Caco-2 (cell line): ENCODE measurements around the gene MED8. TPM values are rescaled to one million over a fixed set of nuclear protein-coding genes. Genes with fewer than 3 reads are reported as not detected.

Experiments used
- BruUV-seq: library from RNA; stranded (reverse); fragments of 400-500 nt; replicated peaks from 2 replicates; lab custom pipeline; 2021; lab: Mats Ljungman, UMichigan
- CTCF ChIA-PET: fragments of 300-600 bp; sonication (Branson Sonifier 250); formaldehyde crosslinking; loops from one replicate; lab custom pipeline; 2022; ENCODE audit warnings: antibody characterized with exemption; lab: Charles Lee
- POLR2A ChIA-PET: fragments of 300-600 bp; sonication (Branson Sonifier 250); formaldehyde crosslinking; loops from one replicate; lab custom pipeline; 2022; ENCODE audit warnings: antibody characterized with exemption; lab: Charles Lee
- DNase-seq, 2 experiments: peaks; one replicate each; pipeline versions ENCODE4 v3.0.0 to v3.0.0-alpha.2; 2020 to 2022
- H3K27me3 ChIP-seq: replicated peaks from 2 replicates; pipeline ENCODE4 v1.6.0; 2011; ENCODE audit warnings: low read length; ENCODE audit not compliant: control insufficient read depth, insufficient read depth
- H3K36me3 ChIP-seq: 2 replicates; pipeline ENCODE4 v1.5.1; 2011; ENCODE audit warnings: low read length; ENCODE audit not compliant: control insufficient read depth, insufficient read depth
- H3K4me1 ChIP-seq: fragments of 250-450 bp; sonication (Bioruptor Pico); 2 replicates; pipeline ENCODE4 v1.5.1; 2020; ENCODE audit warnings: mild to moderate bottlenecking
- H3K4me3 ChIP-seq: 2 replicates; pipeline ENCODE4 v1.5.1; 2011; ENCODE audit warnings: low read depth, mild to moderate bottlenecking, control low read depth, low read length
- H3K9me3 ChIP-seq: fragments of 250-450 bp; sonication (Bioruptor Pico); 2 replicates; pipeline ENCODE4 v1.5.1; 2020; ENCODE audit warnings: mild to moderate bottlenecking, moderate library complexity
- H3K27ac Mint-ChIP-seq: one replicate; pipeline ENCODE4 v1.8.0; 2022; ENCODE audit warnings: mixed read lengths; ENCODE audit not compliant: unreplicated experiment
- H3K27me3 Mint-ChIP-seq: one replicate; pipeline ENCODE4 v1.8.0; 2022; ENCODE audit warnings: mixed read lengths; ENCODE audit not compliant: insufficient read depth, unreplicated experiment
- H3K36me3 Mint-ChIP-seq: one replicate; pipeline ENCODE4 v1.8.0; 2022; ENCODE audit warnings: mild to moderate bottlenecking, mixed read lengths; ENCODE audit not compliant: insufficient read depth, unreplicated experiment
- H3K4me1 Mint-ChIP-seq: one replicate; pipeline ENCODE4 v1.8.0; 2022; ENCODE audit warnings: low read depth, mixed read lengths; ENCODE audit not compliant: unreplicated experiment
- H3K4me3 Mint-ChIP-seq: one replicate; pipeline ENCODE4 v1.8.0; 2022; ENCODE audit warnings: mild to moderate bottlenecking, moderate library complexity, mixed read lengths; ENCODE audit not compliant: unreplicated experiment
- H3K9me3 Mint-ChIP-seq: one replicate; pipeline ENCODE4 v1.8.0; 2022; ENCODE audit warnings: mixed read lengths; ENCODE audit not compliant: unreplicated experiment
- intact Hi-C: fragments of 100-400 bp; cut with micrococcal nuclease; formaldehyde crosslinking; loops from one replicate; pipeline ENCODE4 v1.10.0; 2022; ENCODE audit not compliant: unreplicated experiment
- total RNA-seq: library from RNA; stranded (reverse); gene quantifications from 2 replicates; pipeline ENCODE4 v1.2.3, GENCODE V29; 2022
- TF ChIP-seq, protein P1 (sequence below), 2 experiments: fragments of 200-600 bp in 1 of 2; IDR thresholded peaks; 1 replicate in 1 of 2; 2 replicates in 1 of 2; pipeline versions ENCODE4 v1.5.1 to v1.8.0; 2011 to 2022; ENCODE audit warnings: antibody characterized with exemption in 1 of 2, control low read depth in 1 of 2, inconsistent platforms in 1 of 2, low read depth in 1 of 2, low read length in 1 of 2, mild to moderate bottlenecking in 1 of 2, moderate library complexity in 1 of 2; ENCODE audit not compliant: insufficient read depth in 1 of 2, severe bottlenecking in 1 of 2, unreplicated experiment in 1 of 2

MED8 gene
- total RNA-seq, 1 experiment from 2014 or later, result 35.8 TPM

GRCh38 chr1:43422995-43423671 is 33.5 kb upstream of the MED8 start:
- TF ChIP-seq, protein P1, sequence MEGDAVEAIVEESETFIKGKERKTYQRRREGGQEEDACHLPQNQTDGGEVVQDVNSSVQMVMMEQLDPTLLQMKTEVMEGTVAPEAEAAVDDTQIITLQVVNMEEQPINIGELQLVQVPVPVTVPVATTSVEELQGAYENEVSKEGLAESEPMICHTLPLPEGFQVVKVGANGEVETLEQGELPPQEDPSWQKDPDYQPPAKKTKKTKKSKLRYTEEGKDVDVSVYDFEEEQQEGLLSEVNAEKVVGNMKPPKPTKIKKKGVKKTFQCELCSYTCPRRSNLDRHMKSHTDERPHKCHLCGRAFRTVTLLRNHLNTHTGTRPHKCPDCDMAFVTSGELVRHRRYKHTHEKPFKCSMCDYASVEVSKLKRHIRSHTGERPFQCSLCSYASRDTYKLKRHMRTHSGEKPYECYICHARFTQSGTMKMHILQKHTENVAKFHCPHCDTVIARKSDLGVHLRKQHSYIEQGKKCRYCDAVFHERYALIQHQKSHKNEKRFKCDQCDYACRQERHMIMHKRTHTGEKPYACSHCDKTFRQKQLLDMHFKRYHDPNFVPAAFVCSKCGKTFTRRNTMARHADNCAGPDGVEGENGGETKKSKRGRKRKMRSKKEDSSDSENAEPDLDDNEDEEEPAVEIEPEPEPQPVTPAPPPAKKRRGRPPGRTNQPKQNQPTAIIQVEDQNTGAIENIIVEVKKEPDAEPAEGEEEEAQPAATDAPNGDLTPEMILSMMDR (IDR thresholded peaks at IDR 0.05; ENCODE audit: insufficient read depth in 1 of 2, low read depth in 1 of 2, low read length in 1 of 2, severe bottlenecking in 1 of 2, unreplicated experiment in 1 of 2), result no peak
- H3K9me3 ChIP-seq, result no peaks in the 10 kb centered on the region
- ChIA-PET CTCF (no interaction called here), POLR2A (no interaction called here)
- Mint-ChIP-seq H3K27me3 (no peaks in the 10 kb centered on the region), H3K36me3 (peaks cover 5% of the 10 kb centered on the region), H3K4me1 (no peaks in the 10 kb centered on the region), H3K4me3 (no peak overlapping the region), H3K9me3 (no peaks in the 10 kb centered on the region), H3K27ac (no peak overlapping the region)
- H3K27me3 ChIP-seq, result no peaks in the 10 kb centered on the region
- BruUV-seq, result no TSS peak
- DNase-seq, result no peak
- peaks cover 2% of the 10 kb centered on the region for H3K36me3 ChIP-seq
- H3K4me1 ChIP-seq, result no peaks in the 10 kb centered on the region
- H3K4me3 ChIP-seq, result no peak overlapping the region
- intact Hi-C loops, result no loop called here

DNA sequence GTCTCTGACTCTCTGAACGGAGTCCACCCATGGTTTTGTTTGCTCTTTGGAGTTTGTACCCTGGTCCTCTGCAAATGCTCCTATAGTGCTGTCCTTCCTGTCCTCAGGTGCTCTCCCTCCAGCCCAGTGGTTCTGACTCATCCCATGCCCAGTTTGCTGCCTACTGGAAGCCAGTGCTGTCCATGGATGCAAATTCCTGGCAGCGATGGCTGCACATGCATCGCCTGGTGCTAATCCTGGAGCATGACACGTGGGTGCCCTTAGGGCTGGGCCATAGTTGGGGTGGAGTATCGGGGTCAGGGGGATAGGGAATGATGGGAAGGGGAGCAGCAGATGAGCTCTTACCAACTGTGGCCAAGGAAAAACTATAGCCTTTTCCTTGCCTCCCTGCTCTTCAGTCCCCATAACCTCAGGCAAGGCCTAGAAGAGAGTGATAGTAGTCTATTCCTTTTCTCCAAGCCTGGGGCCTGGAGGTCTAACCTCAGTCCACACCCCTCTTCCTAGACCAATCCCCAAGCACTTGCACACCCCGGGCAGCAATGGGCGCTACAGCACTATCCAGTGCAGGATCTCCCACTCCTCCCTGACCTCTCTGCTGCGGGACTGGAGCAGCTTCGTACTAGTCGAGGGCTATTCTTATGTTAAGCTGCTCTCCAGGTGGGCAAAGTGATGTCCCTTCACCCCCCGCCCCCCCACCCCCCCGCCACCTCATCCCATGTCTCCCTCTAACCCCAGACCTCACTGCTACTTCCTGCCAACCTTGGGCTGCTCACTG is 32.6 kb upstream of the MED8 start:
- H3K27ac Mint-ChIP-seq, result no peak overlapping the region
- no peak overlapping the region for H3K4me3 ChIP-seq
- H3K27me3 Mint-ChIP-seq, result no peaks in the 10 kb centered on the region
- CTCF ChIA-PET, result no interaction called here
- no peaks in the 10 kb centered on the region for H3K27me3 ChIP-seq
- H3K4me1 ChIP-seq, result no peaks in the 10 kb centered on the region
- no peak for DNase-seq
- intact Hi-C loops, result no loop called here
- H3K4me1 Mint-ChIP-seq, result no peaks in the 10 kb centered on the region
- no peaks in the 10 kb centered on the region for H3K9me3 ChIP-seq
- no peak overlapping the region for H3K4me3 Mint-ChIP-seq
- H3K9me3 Mint-ChIP-seq, result no peaks in the 10 kb centered on the region
- no peaks in the 10 kb centered on the region; the same call in 1 of the 2 replicates for H3K36me3 ChIP-seq
- POLR2A ChIA-PET, result no interaction called here
- TF ChIP-seq, protein P1 (IDR thresholded peaks at IDR 0.05; ENCODE audit: insufficient read depth in 1 of 2, low read depth in 1 of 2, low read length in 1 of 2, severe bottlenecking in 1 of 2, unreplicated experiment in 1 of 2), result no peak
- peaks cover 5% of the 10 kb centered on the region for H3K36me3 Mint-ChIP-seq
- BruUV-seq, result no TSS peak

DNA sequence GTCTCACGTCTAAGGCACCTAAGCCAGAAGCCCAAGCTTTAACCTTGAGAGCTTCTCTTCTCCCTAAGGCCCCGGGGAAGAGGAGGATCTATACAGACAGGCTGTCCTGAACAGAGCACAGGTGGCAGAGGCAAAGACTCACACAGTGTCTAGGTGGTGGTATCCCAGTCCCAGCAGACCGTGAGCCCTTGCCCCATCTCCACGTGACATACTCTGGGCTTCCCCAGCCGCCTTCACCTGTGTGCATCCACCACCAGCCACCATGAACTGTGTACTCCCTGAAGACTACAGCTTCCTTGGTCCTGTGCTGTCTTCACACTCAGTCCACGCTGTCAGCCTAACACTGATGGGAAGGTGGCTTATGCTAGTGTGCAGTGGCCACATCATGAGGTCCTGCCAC is 31.8 kb upstream of the MED8 start:
- H3K4me3 ChIP-seq, result no peak overlapping the region
- ChIA-PET CTCF (no interaction called here), POLR2A (no interaction called here)
- intact Hi-C loops, result no loop called here
- TF ChIP-seq, protein P1 (IDR thresholded peaks at IDR 0.05; ENCODE audit: insufficient read depth in 1 of 2, low read depth in 1 of 2, low read length in 1 of 2, severe bottlenecking in 1 of 2, unreplicated experiment in 1 of 2), result no peak
- no peaks in the 10 kb centered on the region for H3K4me1 ChIP-seq
- BruUV-seq, result no TSS peak
- Mint-ChIP-seq H3K4me3 (no peak overlapping the region), H3K9me3 (no peaks in the 10 kb centered on the region), H3K4me1 (no peaks in the 10 kb centered on the region), H3K27me3 (no peaks in the 10 kb centered on the region), H3K36me3 (peaks cover 5% of the 10 kb centered on the region), H3K27ac (no peak overlapping the region)
- H3K9me3 ChIP-seq, result no peaks in the 10 kb centered on the region
- no peaks in the 10 kb centered on the region; the same call in 1 of the 2 replicates for H3K36me3 ChIP-seq
- no peak for DNase-seq
- H3K27me3 ChIP-seq, result no peaks in the 10 kb centered on the region
